ENCODE data around the gene ATF6B. TPM values are rescaled to one million over a fixed set of nuclear protein-coding genes. Genes with fewer than 3 reads are reported as not detected.

ATF6B gene
- total RNA-seq, 1 donor, result 23.8 TPM

DNA sequence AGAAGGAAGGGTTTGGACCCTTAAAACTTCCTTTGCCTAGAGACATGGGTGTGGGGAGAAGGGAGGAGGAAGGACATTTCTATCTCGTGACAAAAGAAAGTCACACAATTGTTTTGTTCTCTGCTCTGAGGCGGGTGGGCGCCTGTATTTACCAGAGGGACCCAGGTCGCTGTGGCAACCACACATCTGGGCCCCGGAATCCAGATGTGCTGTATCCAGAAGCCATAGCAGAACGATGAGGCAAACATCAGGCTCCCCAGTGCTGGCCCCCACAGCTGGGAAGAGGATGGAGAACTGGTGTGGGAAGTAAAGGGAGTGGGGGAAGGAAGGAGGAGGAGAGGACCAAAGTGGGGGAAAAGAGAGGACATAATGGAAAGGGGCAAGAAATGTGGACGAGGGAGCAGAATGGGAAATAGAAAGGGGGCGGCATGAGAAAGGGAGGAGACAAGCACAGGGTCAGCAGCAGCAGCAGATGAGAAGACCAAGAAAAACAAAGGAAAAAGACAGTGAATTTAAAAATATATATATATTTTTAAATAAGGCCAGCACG, 15.5 kb downstream of the ATF6B start:
- DNase-seq (ENCODE audit: low read depth), result peak; percentile 39
- TF ChIP-seq, protein P1, sequence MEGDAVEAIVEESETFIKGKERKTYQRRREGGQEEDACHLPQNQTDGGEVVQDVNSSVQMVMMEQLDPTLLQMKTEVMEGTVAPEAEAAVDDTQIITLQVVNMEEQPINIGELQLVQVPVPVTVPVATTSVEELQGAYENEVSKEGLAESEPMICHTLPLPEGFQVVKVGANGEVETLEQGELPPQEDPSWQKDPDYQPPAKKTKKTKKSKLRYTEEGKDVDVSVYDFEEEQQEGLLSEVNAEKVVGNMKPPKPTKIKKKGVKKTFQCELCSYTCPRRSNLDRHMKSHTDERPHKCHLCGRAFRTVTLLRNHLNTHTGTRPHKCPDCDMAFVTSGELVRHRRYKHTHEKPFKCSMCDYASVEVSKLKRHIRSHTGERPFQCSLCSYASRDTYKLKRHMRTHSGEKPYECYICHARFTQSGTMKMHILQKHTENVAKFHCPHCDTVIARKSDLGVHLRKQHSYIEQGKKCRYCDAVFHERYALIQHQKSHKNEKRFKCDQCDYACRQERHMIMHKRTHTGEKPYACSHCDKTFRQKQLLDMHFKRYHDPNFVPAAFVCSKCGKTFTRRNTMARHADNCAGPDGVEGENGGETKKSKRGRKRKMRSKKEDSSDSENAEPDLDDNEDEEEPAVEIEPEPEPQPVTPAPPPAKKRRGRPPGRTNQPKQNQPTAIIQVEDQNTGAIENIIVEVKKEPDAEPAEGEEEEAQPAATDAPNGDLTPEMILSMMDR (IDR thresholded peaks at IDR 0.05; ENCODE audit: insufficient read depth, low read length), result no peak
- no peak overlapping the region for H3K4me3 ChIP-seq (ENCODE audit: low read depth, low read length)

DNA sequence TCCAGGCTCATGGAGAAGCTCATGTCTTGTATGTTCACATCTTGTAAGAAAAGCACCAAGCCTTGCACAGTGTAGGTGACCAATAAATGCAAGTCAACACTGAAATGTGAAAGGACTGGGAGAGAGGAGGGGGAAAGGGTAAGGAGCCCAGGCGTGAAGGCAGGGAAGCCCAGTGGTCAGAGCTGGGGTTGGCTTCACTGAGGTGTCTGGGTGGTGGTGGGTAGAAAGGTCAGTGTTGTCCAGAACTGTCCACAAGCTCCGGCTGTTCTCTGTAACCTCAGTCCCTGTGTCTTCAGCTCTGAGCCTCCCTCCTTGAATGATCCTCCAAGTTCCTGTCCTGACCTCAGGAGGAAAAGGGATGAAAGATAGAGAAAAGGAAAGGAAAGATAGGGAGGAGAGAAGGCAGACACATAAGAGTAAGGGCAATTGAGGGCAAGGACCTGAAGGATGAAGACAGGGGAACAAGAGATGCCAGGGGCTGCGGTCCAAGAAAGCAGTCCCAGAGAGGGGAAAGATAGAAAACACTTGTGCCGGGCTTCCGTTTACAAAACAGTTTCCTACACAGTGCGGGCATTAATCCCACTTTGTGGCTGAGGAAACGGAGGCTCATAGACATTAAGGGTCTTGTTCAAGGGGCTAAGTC, 16.5 kb downstream of the ATF6B start:
- no peak overlapping the region for H3K4me3 ChIP-seq (ENCODE audit: low read depth, low read length)
- TF ChIP-seq, protein P1 (IDR thresholded peaks at IDR 0.05; ENCODE audit: insufficient read depth, low read length), result no peak
- DNase-seq (ENCODE audit: low read depth), result no peak

DNA sequence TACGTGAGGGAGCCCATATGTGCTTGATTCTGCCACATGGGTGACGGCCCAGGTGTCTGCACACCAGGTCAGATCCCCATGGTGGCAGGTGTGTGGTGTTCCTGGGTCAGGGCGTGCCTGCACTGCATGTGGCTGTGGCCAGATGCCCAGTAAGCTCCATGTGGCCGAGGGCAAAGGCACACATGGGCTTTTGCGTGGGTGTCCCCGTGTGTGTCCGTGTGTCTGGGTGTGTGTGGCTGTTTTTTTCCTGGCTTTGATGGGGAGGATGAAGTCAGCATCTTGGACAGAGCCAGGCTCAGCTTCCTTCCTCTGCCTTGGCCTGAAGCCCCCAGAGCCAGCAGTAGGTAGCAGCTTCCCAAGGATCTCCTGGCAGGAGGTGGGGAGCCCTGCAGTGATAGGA, 17.4 kb downstream of the ATF6B start:
- no peak for DNase-seq (ENCODE audit: low read depth)
- TF ChIP-seq, protein P1 (IDR thresholded peaks at IDR 0.05; ENCODE audit: insufficient read depth, low read length), result no peak
- H3K4me3 ChIP-seq (ENCODE audit: low read depth, low read length), result no peak overlapping the region

DNA sequence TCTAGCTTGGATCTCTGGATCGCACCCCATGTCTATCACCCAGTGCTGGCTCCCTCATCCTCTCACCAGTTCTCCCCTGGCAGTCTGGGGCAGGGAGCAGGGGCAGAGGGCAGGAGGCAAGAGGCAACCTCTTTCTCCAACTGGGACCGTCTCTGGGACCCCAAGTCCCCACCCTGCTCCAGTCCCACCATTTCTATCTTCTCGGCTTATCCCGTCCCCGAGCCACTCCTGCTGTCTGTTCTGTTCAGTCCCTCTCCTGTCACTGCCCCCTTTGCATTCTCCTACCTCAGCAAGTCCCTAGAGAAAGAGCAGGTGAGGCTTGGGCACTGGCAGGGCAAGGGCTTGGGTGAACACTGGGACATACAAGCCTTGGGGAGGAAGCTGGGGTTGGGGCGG, 18.3 kb downstream of the ATF6B start:
- TF ChIP-seq, protein P1 (IDR thresholded peaks at IDR 0.05; ENCODE audit: insufficient read depth, low read length), result no peak
- H3K4me3 ChIP-seq (ENCODE audit: low read depth, low read length), result no peak overlapping the region
- DNase-seq (ENCODE audit: low read depth), result no peak

DNA sequence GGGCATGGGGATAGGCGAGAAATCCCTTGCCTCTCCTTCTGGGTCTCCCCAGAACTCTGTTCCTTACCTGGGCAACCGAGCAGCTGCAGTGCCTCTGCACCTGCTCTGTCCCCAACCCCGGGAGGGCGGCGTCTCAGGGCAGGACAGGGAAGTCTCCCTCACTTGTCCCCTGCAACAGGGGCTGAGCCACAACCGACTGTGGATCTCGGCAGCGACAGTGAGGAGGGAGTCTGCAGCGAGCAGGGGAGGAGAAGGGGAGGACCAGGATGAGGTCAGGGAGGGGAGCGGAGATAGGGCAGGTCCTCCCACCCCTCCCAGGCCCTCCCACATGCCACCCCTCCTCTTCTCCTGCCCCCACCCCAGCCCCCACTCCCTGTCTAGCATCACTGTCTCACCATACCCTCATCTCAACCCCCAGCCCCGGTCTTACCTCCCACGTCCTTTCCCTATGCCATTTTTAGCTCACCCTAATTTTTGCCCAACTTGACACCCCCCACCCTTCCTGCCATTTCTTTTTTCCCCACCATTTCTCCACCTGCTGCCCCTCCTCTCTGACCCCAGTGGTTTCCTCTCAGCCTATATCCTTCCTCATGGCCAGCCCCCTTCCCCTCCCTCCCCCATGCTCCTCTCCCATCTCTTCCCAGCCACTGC, 18.8 kb downstream of the ATF6B start, which contains the start of gene TNXB:
Gene TNXB, minus strand, starts transcription at position 225 of the 651 bp plus-strand sequence. CDS start 11,140 bp downstream, outside the sequence.
- TF ChIP-seq, protein P1 (IDR thresholded peaks at IDR 0.05; ENCODE audit: insufficient read depth, low read length), result no peak
- DNase-seq (ENCODE audit: low read depth), result no peak
- H3K4me3 ChIP-seq (ENCODE audit: low read depth, low read length), result peak within 1 kb of the TSS; percentile 69

DNA sequence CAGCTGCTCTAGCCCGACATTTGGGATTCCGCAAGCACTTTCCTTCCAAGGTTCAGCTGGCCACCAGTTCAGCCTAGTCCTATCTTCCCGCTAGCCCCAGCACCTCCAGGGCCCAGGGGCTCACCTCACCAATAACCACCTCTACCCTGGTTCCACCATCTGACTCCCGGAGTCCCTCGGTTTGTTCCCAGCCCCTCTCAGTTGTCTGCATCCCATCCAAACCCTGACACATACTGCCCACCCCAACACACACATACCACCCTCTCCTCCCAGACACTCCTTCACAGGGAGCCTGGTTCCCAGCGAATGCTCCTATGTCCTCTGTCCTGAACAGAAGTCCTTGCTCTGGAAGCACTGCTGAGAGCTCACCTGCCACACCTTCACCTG, 19.3 kb downstream of the ATF6B start:
- H3K4me3 ChIP-seq (ENCODE audit: low read depth, low read length), result peak overlapping the region; percentile 69
- no peak for DNase-seq (ENCODE audit: low read depth)
- TF ChIP-seq, protein P1 (IDR thresholded peaks at IDR 0.05; ENCODE audit: insufficient read depth, low read length), result no peak
